GOT3 (cell line): ENCODE results near the gene KCNIP4.
"Not testable (repeated sequence)": the region's sequence is repeated elsewhere in the genome, so short reads cannot be mapped to it uniquely, and the experiment has no call there.

Experiments
- DNase-seq: peaks from one replicate; lab custom pipeline; 2025; ENCODE audit warnings: mixed read lengths; lab: John Stamatoyannopoulos, UW

The KCNIP4 gene

DNA sequence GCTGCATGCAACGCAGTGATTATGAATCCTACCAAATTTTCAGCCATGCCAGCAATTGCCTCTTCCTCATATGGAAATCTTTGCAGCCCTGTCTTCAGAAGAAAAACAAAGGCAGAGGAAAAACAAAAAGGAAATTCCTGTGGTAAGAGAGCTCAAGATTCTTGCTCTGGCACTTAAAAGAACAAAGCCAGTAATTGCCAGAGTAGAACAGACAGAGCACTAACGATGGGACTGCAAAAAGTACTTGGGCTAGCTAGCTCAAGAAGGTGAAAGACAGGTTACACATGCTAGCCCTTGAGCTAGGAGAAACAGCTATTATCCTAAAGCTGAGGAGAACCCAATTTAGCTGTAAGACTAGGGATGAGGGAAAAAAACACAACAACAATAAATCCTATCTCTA is 582.3 kb downstream of the KCNIP4 start:
- DNase-seq = no peak

DNA sequence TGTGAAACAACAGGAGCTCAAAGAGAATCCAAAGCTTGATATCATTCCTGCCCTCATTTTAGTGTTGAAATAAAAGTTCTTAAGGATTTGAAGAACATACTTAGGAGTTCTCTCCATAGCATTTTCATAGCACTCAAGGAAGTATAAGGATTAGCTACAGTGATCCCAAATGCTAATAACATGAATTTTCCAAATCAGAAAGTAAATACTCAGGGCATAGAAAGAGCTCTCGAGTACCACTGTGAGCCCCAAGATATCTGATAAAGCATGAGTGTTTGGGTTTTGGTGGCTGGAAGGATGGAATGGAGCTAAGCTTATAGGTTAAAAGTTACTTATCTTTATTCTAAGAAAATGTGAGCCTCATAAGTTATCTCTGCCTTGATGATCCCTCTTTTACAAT is 584.9 kb downstream of the KCNIP4 start:
- no peak for DNase-seq

- not testable (repeated sequence) for DNase-seq
Measured at GRCh38 chr4:21352354-21352753, 596.2 kb downstream of the KCNIP4 start.

DNA sequence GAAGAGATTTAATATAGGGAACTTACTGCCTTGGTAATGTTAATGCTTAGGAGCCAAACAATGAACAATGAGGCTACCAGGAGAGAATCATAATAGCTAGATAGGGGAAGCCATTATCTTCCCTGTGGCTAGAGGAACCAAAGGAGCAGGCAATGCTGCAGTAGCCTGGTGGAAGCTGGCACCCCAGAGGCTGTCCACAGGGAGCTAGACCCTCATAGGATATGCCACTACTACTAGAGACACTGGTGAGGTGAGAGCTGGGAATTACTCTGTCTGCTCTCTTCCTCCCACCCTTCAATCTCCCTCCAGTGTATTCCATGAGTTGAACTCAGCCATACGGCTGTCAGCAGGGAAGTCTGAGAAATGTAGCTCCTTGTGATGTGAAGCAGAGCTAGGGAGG is 601.4 kb downstream of the KCNIP4 start:
- DNase-seq = no peak

- no peak for DNase-seq
Measured at GRCh38 chr4:21327976-21328700, 620.4 kb downstream of the KCNIP4 start.

DNA sequence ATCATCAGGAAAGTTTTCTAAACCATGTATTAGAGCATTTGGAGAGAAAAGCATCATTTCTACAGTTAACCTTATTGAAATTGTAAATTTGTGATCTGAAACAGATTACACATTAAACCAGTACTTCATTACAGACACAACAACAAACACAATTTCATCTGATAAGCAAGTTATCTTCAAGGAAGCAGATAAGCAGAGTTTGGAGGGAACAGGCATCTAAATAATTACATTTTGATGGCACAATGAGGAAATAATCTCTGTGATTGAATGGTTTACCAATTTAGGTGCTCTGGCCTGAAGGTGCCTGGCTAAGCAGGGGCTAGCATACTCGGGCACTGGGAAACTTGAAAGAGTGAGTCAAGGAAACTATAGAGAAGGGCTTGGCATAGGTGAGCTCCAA is 628.5 kb downstream of the KCNIP4 start:
- no peak for DNase-seq

GRCh38 chr4:21307709-21308108 is 640.9 kb downstream of the KCNIP4 start:
- DNase-seq = no peak

- DNase-seq = no peak
Measured at GRCh38 chr4:21304540-21304887, 644.1 kb downstream of the KCNIP4 start.

DNA sequence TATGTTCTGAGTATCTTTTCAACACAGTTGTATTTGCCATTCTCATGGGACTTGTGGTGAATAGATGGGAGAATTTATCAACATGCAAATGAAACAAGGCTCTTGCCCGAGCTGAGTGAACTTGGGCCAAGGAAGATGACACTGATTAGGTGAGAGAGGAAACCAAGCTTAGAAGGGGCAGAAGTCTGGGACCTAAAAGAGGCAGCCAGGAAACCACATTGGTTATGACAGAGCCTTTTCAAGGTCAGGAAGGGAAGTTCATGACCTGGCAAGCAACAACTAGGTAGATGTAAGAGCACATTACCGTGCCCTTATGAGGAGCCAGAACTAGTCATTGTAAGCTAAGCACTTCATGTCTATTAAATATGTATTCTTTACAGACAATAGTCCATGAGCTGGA is 658.0 kb downstream of the KCNIP4 start:
- no peak for DNase-seq

GRCh38 chr4:21276046-21276445 is 672.5 kb downstream of the KCNIP4 start:
- DNase-seq = no peak

DNA sequence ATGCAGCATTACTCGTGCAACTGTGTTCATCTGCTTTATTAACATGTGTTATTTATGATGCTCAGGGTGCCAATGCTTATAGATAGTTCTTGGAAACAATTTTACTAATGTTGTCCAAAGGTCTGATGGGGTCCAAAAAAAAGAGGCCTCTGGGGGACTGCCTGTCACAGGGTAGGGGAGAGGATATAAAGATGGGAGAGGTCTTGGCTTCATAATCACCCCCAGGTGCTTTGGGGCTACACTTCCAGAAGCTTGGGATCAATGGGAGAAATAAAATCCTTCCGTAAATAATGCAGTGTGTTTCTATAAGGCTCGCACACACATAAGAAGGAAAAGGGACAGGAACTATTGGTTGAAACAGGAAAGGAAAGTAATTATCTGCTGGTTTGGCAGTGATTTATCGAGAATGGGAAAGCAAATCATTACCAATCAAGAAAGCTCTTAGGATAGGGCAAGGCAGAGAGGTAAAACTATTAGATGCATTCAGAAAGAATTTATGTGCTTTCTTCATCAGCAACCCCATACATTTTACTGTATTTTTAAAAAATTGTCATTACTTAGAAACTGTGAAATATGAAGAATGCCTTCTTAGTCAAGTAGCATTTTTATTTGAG is 677.0 kb downstream of the KCNIP4 start:
- DNase-seq = no peak

DNA sequence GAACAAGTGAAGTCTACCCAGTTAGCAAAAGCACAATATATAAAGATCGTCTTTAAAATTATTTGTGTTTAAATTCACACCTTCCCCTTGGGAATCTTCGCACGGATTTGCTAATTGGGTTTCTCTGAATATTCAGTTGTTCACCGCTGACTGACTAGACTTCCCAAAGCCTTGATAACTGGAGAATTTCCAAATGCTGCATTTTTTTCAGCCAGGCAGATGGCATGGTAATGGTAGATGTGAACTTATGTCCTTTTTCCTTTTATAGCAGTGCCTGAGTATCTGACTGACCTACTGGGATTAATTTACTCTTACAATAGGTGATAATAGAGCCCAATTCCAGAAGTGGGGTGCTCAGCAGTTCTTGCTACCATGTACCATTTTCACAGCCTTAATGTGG is 700.2 kb downstream of the KCNIP4 start:
- no peak for DNase-seq

GRCh38 chr4:21242163-21242562 is 706.4 kb downstream of the KCNIP4 start:
- no peak for DNase-seq

DNA sequence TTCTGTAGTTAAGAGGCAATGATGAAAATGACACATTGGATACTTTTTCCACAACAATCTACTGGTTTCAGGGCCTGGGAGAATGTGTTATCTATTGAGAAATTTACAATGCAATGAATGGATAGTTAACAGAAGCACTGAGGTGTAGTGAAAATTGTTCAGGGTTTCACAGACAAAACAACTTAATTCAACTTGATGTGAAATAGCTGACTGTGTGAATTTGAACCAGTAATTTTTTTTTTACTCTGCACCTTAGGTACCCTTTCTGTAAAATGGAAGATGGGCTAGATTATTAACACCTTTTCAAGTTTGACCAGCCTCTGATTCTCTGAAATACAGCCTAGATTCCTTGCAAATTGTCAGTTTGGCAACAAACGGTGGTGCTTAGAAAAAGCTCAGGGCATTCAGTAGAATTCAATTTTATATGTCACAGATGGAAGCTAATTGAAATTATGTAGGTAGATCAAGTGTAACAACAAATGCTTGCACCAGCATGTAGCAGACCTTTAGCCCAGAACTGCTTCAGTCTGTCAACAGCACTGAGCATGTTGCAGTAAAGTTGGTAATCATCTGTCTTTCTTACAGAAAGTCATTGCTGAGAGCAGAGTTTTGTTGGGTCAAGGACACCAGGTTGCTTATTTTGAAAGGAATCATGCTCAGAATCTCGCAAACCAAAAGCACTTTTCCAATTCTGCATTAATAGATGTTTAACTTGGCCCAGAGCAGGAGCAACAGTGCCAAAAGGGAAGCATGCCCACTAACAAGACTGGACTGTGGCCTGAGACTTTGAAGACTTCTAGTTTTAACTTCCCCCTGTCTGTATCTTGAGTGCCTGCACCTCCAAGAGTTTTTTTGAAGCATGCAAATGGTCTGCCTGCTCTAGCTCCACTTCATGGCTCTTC is 721.7 kb downstream of the KCNIP4 start:
- DNase-seq = no peak

DNA sequence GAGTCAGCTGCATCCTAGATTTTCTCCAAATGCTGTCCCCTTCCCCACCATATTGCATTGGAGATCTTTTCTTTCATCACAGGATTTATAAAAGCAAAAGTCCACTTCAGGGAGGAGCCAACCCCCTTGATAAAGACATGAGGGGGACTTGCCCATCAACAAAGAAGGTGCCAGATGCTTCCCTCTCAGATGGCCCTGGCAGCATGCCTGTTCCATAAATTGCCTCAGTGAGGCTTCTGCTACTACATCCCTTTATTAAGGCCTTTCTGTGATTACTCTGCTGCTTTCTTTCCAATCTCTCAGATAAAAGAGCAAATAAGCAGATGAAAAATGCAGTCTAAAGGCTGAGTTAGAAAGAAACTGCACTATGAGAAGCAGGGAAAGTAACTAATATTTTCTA is 736.7 kb downstream of the KCNIP4 start:
- DNase-seq = no peak

GRCh38 chr4:21209860-21210259 is 738.7 kb downstream of the KCNIP4 start:
- DNase-seq = no peak

GRCh38 chr4:21205821-21206531 is 742.6 kb downstream of the KCNIP4 start:
- DNase-seq = no peak

GRCh38 chr4:21203416-21203815 is 745.2 kb downstream of the KCNIP4 start:
- DNase-seq = no peak

DNA sequence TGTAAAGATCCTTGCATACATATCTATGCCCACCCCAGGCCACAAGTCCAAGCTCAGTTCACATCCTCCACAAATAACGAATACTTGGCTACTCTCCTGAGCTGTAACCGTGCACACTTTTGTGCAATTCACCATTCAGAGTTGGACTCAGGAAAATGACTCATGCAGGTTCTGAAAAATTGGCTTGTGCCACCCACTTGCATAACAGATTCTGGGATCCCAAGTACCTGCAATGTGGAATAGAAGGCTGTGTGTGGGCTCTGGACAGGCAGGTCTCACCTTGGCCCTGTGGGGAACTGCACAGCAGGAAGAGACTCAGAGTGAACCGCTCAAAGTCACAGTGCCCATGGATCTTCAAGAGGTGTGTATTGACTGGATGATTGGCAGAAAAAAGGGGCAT is 745.6 kb downstream of the KCNIP4 start:
- DNase-seq = no peak

- no peak for DNase-seq
Measured at GRCh38 chr4:21198683-21199082, 749.9 kb downstream of the KCNIP4 start.

DNA sequence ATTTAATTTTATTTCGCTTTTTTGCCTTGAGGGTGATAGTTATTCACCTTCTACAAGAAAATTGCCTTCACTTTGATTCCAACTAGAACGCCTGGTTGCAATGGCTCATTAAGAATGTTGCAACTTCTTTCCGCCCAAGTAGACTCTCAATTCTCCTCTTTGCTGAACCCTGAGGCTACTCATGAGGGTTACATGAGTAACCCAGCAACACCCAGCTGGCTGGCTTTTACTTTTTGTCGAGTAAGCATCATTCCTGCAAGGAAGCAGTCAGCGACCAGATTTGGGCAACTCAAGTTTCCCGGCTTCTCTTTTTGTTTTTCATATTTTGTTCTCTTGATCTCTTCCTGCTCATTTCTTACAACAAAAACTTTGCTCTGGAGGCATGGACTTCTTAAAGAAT is 752.9 kb downstream of the KCNIP4 start:
- DNase-seq = no peak

DNA sequence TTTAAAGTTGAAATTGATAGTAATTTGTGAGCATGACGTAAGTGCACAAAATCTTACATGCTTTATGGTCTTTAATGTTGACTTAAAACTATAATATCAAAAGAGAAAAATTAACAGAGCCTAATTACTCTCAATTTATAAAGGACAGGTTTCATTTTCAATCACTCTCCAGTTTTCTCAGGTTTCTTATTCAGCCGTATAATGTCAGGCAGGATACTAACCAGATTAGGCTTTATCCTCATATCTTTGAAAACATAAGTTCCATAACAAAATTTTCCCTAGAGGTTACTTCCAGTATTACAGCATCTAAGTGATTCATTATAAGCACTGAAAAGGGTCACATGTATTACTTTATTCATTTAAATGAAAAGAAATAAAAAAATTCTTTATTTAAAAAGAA is 756.2 kb downstream of the KCNIP4 start:
- DNase-seq = no peak
